ENCODE data around the gene SERTAD2. TPM values are rescaled to one million over a fixed set of nuclear protein-coding genes. Genes with fewer than 3 reads are reported as not detected.
A peak's percentile ranks its signal among the peaks of the same experiment; 100 is the strongest.

Gene SERTAD2
- total RNA-seq, 4 donors from 2014 or later, result 8.7 to 10.3 (median 9.8) TPM

DNA sequence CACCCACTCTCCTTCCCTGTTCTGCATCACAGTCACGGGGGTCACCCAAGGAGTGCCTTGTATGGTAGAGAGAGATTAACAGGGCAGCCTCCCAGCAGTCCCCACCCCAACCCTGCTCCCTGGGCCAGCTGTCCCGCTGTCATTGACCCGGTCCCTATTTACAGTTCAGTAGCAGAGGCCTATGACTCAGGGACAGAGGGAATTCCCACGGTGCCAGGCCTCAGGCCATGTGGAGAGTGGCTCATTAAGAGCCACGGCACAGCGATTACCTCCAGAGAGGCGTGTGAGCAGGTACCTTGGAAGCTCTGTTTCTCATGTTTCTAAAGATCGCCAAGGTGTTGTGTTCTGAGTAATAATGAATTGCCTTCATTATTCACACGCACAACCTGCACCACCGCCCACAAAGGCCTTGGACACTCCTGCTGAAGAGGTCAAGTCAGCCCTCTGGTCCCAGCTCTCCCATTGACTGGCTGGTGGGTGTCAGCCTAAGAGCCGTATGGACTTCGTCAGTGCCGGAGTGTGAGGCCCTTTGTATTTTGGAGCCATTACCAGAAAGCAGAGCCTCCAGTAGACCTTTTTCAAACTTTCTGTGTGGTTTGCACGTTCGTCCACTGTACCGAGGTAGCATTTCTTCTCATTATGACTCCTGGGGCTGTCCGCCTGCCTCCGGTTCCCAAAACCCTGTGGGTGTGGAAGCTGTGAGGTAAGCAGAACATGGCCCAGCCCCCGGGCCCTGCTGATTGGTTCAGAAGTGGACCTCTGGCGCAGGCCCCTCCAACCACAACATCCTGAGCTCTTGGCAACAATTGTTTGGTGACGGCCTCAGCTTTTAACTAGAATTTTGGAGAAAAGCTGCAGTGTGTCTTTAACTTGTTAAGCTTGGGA, 47.0 kb downstream of the SERTAD2 start:
- TF ChIP-seq POLR2A (IDR thresholded peaks at IDR 0.05), result no peak
- TF ChIP-seq, protein P1, sequence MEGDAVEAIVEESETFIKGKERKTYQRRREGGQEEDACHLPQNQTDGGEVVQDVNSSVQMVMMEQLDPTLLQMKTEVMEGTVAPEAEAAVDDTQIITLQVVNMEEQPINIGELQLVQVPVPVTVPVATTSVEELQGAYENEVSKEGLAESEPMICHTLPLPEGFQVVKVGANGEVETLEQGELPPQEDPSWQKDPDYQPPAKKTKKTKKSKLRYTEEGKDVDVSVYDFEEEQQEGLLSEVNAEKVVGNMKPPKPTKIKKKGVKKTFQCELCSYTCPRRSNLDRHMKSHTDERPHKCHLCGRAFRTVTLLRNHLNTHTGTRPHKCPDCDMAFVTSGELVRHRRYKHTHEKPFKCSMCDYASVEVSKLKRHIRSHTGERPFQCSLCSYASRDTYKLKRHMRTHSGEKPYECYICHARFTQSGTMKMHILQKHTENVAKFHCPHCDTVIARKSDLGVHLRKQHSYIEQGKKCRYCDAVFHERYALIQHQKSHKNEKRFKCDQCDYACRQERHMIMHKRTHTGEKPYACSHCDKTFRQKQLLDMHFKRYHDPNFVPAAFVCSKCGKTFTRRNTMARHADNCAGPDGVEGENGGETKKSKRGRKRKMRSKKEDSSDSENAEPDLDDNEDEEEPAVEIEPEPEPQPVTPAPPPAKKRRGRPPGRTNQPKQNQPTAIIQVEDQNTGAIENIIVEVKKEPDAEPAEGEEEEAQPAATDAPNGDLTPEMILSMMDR (IDR thresholded peaks at IDR 0.05), result no peak
- Histone ChIP-seq H3K27ac (peak overlapping the region; percentile 42 to 71 (median 70)), H3K4me3 (peak overlapping the region in 3 of 4 donors; percentile 26 to 35 (median 28)), H3K4me1 (peaks cover 0 to 42% (median 3%) of the 10 kb centered on the region in 4 donors), H3K27me3 (no peaks in the 10 kb centered on the region), H3K36me3 (no peaks in the 10 kb centered on the region), H3K9me3 (no peaks in the 10 kb centered on the region)
- peak; percentile 89 to 97 (median 95) for DNase-seq

DNA sequence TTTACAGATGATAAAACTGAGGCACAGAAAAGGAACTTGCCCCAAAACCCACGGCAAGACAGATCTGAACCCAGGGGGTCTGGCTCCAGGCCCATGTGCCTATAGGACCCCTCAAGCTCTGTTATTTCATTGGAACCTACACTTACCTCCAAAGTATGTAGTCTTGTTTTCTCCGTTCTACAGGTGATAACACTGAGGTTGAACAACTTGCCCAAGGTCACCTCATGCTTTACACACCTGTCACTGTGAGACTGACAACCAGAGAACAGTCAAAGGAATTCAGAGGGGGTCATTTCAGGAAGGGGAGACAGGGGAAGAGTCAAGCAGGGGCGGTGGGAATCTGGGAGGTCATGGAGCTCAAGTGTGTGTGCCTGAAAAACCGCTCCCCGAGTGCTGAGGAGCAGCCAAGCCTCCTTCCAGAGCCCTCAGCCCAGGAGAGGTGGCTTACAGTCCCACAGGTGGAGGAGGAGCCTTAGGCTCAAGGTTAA, 47.7 kb downstream of the SERTAD2 start:
- H3K4me3 ChIP-seq, result no peak overlapping the region
- no peak for DNase-seq
- H3K9me3 ChIP-seq, result no peaks in the 10 kb centered on the region
- H3K36me3 ChIP-seq, result no peaks in the 10 kb centered on the region
- peaks cover 0 to 45% (median 3%) of the 10 kb centered on the region in 4 donors for H3K4me1 ChIP-seq
- TF ChIP-seq POLR2A (IDR thresholded peaks at IDR 0.05), result no peak
- TF ChIP-seq, protein P1 (IDR thresholded peaks at IDR 0.05), result no peak
- H3K27me3 ChIP-seq, result no peaks in the 10 kb centered on the region
- peak overlapping the region in 3 of 4 donors; percentile 40 to 71 (median 71) for H3K27ac ChIP-seq

DNA sequence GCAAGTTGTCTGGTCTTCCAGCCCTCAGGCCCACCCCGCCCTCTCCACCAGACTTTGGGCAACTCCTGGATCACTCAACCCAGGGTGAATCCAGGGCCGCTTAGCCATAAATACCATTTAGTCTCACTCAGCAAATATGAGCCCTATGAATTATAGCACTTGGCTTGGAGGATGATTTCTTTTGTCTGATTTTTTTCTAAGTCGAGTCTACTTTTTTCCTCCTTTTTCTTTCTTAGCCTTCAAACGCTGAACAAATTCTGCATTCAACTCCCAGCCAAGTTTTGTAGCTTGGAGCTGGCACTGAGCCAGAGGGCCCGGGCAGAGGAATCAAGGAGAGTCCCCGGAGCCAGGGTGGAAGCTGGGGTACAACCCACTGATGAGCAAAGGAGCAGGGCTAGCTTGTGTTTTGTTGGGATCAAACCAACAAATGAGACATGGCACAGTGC, 48.7 kb downstream of the SERTAD2 start:
- no peaks in the 10 kb centered on the region for H3K36me3 ChIP-seq
- peaks cover 0 to 47% (median 5%) of the 10 kb centered on the region in 4 donors for H3K4me1 ChIP-seq
- no peak for TF ChIP-seq POLR2A (IDR thresholded peaks at IDR 0.05)
- TF ChIP-seq, protein P1 (IDR thresholded peaks at IDR 0.05), result no peak
- no peak overlapping the region for H3K4me3 ChIP-seq
- H3K9me3 ChIP-seq, result no peaks in the 10 kb centered on the region
- peak in 1 of 3 donors; percentile 54 for DNase-seq
- no peak overlapping the region for H3K27ac ChIP-seq
- H3K27me3 ChIP-seq, result no peaks in the 10 kb centered on the region

DNA sequence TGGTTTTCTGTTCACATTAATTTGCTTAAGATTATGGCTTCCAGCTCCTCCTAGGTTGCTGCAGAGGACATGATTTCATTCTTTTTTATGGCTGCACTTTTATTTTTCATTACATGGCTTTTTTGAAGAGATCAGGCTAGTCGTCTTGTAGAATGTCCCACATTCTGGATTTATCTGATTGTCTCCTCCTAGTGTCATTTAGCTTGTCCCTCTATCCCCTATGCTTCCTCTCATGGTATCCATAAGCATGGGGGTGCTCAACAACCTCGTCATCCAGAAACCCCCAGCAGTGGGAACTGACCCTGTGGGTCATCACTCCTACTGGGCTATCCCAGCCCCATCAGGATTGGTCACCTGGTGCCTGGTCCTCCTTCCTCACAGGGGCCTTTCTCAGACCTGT, 49.6 kb downstream of the SERTAD2 start:
- H3K27me3 ChIP-seq, result no peaks in the 10 kb centered on the region
- peaks cover 0 to 50% (median 5%) of the 10 kb centered on the region in 4 donors for H3K4me1 ChIP-seq
- H3K9me3 ChIP-seq, result no peaks in the 10 kb centered on the region
- no peak for TF ChIP-seq POLR2A (IDR thresholded peaks at IDR 0.05)
- TF ChIP-seq, protein P1 (IDR thresholded peaks at IDR 0.05), result no peak
- H3K36me3 ChIP-seq, result no peaks in the 10 kb centered on the region
- no peak for DNase-seq
- no peak overlapping the region for H3K4me3 ChIP-seq
- H3K27ac ChIP-seq, result no peak overlapping the region

DNA sequence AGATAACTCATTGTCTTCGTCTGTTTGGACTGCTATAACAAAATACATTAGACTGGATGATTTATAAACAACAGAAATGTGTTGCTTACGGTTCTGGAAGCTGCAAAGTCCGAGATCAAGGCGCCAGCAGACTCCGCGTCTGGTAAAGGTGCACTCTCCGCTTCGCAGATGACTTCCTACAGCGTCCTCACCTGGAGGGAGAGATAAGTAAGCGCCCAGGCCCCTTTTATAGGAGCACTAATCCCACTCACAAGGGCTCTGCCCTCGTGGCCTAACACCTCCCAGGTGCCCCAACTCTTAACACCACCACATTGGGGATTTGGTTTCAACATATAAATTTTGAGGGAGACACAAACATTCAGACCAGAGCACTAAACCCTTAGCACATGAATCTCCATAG, 51.3 kb downstream of the SERTAD2 start:
- peaks cover 0 to 38% (median 3%) of the 10 kb centered on the region in 4 donors for H3K4me1 ChIP-seq

More for the DNA sequence above, 51.3 kb downstream of the SERTAD2 start:
- no peak overlapping the region for H3K4me3 ChIP-seq
- H3K9me3 ChIP-seq, result no peaks in the 10 kb centered on the region
- no peaks in the 10 kb centered on the region for H3K36me3 ChIP-seq
- DNase-seq, result no peak
- TF ChIP-seq, protein P1 (IDR thresholded peaks at IDR 0.05), result no peak
- H3K27ac ChIP-seq, result no peak overlapping the region
- no peaks in the 10 kb centered on the region for H3K27me3 ChIP-seq
